ELF-1 (cell line): ENCODE results near the gene OSBPL8.
"Not testable (repeated sequence)": the region's sequence is repeated elsewhere in the genome, so short reads cannot be mapped to it uniquely, and the experiment has no call there.

ENCODE experiments used
- DNase-seq: peaks from one replicate; pipeline ENCODE4 v3.0.0-alpha.2; 2016; ENCODE audit warnings: low read depth, low spot score

Gene OSBPL8

DNA sequence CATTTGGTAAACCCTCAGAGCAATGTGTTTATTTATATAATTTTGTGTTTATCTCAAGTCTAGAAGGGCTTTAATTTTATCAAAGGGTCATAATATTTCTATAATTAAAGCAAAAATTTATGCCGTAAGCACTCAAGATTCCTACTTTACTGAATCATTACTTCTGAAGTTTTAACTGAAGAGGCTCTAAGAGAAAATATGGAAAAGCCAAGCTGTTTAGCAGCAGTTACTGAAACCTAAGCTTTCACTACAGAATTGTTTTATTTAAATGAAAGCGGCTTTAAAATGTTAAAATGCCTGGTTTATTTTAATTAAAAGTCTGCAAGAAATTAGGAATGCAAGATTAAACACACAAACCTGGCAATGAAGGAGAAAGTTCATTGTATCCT is 137.4 kb downstream of the OSBPL8 start:
- DNase-seq: no peak

GRCh38 chr12:76421046-76421445 is 138.5 kb downstream of the OSBPL8 start:
- no peak for DNase-seq

- DNase-seq: no peak
These were observed 139.3 kb downstream of the OSBPL8 start for GRCh38 chr12:76420222-76420621.

DNA sequence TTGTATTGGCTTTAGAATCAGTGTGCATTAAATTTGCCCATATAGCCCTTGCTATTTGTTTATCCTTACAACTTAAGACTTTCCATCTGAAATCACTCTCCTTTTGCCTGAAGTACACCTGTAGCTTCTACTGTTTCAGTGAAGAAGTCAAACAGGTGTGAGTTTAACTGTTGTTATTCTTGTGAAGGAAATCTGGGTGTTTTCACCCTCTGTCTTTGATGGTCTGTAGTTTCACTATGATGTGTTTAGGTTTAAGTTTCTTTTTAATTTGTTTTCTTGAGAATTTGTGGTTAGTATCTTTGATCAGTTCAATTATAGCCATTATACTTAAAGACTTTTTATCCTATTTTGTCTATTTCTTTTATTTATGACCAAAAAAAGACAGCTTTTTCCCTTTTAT is 142.5 kb downstream of the OSBPL8 start:
- no peak for DNase-seq

- no peak for DNase-seq
These were observed 146.4 kb downstream of the OSBPL8 start for GRCh38 chr12:76413121-76413520.

GRCh38 chr12:76410781-76411180 is 148.8 kb downstream of the OSBPL8 start:
- DNase-seq: no peak

DNA sequence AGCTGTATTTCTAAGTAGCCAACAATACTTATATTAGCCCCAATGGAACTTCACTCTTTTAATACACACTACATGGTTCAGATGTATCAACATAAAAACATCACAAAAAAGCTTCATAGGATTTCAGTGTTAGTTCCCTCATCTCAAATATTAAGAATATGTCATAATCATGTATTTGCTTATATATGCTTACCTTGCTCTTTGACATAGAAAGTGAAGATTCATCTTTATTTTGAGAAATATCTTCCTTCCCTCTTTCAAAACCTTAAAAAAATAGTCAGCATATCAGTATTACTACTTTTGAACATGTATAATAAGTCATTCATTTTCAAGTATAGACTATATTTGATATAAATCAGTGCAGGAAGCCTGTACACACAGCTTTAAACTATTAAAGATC is 149.2 kb downstream of the OSBPL8 start:
- DNase-seq: no peak

DNA sequence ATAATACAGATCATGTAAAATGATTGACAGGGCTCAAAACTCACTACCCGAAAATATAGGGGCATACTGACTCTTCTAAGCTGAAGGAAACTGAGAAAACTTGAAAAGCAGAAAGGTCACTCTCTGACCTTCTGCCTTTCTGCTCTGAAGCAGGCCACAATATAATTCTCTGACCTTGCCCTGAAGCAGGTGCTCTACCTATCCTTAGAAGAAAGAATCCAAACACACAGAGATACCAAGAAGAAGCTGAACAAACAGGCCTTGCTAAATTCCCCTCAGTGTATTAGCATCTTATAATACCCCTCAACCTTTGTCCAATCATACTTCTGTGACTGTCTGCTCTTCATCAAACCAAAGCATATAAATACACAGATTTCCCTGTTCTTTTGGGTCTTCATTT is 150.5 kb downstream of the OSBPL8 start:
- no peak for DNase-seq

GRCh38 chr12:76407710-76408109 is 151.9 kb downstream of the OSBPL8 start:
- no peak for DNase-seq

DNA sequence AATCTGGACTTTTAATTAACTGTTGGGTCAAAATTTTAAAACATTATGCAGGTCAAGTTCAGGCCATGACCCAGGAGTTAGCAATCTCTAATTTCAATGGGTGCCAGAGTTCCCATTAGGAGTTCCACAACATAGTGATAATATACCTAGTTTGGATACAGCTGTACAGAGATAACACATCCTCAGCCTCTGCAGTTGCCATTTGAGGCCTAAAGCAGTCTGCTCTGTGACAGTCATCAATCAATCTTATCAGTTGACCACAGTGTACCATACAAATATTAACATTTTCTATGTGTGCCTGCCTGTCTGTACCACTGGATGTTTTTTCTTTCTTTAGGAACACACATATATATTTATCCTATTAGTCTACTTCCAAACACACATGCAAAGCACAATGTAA is 157.3 kb downstream of the OSBPL8 start:
- no peak for DNase-seq

- DNase-seq: no peak
These were observed 159.4 kb downstream of the OSBPL8 start for GRCh38 chr12:76400136-76400535.

- DNase-seq: no peak
These were observed 160.5 kb downstream of the OSBPL8 start for GRCh38 chr12:76399040-76399439.

DNA sequence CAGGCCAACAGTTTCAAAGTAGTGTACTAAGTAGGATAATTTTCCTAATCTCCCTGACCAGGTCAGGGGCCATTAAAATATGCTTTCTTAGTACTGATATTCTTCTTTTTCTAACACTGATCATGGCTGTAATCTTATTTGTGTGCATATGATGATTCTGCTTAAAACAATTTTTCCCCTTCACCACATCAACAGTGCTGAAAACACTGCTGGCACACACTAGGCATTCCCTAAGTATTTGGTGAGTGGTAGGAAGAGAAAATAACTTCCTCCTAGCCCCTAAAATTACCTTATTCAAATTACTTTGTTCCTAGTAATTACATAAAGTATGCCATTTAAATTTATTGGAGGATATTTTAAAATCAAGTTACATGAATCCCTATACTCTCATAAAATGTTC is 161.5 kb downstream of the OSBPL8 start:
- no peak for DNase-seq

DNA sequence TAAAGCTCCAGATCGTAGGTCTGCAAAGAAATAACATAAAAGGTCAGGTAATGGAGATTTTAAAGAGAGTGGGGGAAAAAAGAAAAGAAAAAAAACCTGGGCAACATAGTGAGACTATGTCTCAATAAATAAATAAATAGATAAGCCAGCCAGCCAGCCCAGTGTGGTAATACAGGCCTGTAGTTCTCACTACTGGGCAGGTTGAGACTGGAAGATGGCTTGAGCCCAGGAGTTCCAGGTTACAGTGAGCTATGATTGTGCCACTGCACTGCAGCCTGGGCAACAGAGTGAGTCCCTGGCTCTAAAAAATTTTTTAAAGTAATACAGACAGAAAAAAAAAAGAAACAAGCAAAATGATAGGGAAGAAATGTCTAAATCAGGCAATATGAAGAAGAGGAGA is 168.1 kb downstream of the OSBPL8 start:
- no peak for DNase-seq

DNA sequence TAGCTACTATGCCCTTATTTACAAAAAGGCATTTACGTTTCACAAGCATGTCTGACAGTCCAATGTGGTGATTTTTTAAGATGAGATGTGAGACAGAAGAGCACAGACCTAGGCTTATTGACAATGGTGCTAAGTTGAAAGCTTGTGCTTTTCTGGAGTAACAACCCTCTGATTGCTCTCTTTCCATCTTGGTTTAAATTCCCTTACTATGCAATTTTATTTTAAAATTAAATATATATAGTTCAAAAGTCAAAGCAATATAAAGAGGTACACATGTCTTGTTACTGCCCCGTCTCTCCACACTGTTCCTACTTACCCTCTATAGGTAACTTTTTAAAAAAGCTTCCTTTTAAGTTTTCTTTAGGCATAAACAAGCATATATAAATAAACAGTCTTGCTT is 172.0 kb downstream of the OSBPL8 start:
- no peak for DNase-seq

DNA sequence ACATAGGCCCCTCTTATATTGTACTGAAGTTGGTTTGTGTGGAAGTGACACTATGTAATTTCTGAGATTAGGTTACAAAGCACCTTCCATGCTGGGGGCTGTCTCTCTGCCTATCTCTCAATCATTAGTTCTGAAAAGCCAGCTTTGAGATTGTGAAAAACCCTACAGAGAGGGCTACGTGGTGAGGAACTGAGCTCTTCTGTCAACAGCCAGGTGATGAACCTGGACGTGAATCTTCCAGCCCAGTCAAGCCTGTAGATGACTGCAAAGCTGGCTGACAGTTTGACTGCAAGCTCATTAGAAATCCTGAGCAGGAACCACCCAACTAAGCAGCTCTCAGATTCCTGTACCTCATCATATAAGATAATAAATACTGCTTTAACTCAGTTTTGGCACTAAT is 175.0 kb downstream of the OSBPL8 start:
- no peak for DNase-seq

DNA sequence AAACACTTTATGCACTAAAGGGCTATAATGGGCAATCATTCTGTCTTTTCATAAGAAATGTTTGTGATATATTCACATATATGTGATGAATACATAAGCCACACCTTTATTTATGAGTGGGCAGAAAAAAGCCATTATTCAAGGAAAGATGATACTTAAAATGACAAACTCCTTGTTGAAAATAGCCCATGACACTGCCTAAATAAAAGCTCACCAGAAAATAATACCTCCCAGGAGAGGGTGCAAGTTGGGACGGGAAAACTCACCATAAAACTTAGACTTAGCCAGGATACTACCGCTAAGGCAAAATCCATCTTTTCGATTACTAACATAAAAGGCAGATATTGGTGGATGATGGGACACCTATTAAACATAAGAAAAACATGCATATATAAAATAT is 175.6 kb downstream of the OSBPL8 start:
- no peak for DNase-seq

GRCh38 chr12:76379261-76379660 is 180.3 kb downstream of the OSBPL8 start:
- DNase-seq: no peak

GRCh38 chr12:76376876-76377275 is 182.7 kb downstream of the OSBPL8 start:
- not testable (repeated sequence) for DNase-seq

- DNase-seq: no peak
These were observed 183.6 kb downstream of the OSBPL8 start for GRCh38 chr12:76375939-76376338.

DNA sequence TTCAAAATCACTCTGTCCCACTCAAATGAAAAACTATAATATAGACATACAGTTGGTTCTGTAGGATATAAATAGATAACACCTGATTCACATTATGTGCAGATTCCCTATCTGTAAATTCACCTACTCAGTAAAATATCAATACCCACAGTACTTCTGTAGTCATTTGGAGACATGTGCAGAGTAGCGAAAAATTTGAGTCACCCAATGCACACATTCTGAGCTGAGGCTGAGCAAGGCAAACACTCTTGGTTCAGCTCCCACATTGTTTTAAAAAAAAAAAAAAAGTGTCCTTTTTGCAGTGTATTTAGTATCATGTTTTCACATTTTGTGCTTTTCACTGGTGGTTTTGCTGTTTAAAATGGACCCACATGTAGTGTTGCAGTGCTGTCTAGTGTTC is 184.1 kb downstream of the OSBPL8 start:
- DNase-seq: no peak

- no peak for DNase-seq
These were observed 185.1 kb downstream of the OSBPL8 start for GRCh38 chr12:76374386-76375020.

- DNase-seq: no peak
These were observed 191.3 kb downstream of the OSBPL8 start for GRCh38 chr12:76368230-76368629.

GRCh38 chr12:76366163-76366562 is 193.4 kb downstream of the OSBPL8 start:
- DNase-seq: no peak
